Lung microvascular endothelial cell (primary cell): ENCODE results near the gene S100P. TPM values are rescaled to one million over a fixed set of nuclear protein-coding genes. Genes with fewer than 3 reads are reported as not detected.

Source experiments
- DNase-seq, 2 donors: peaks; one replicate each; pipeline versions ENCODE4 v3.0.0 to v3.0.0-alpha.2; 2010; ENCODE audit warnings: low read depth in 2 of 2
- total RNA-seq: library from RNA; depleted of rRNA; stranded (reverse); fragments of >200 nt; gene quantifications from 2 replicates; pipeline ENCODE4 v1.2.1, GENCODE V29; 2014

The S100P gene
- total RNA-seq, 1 donor from 2014 or later = 0.40 TPM

DNA sequence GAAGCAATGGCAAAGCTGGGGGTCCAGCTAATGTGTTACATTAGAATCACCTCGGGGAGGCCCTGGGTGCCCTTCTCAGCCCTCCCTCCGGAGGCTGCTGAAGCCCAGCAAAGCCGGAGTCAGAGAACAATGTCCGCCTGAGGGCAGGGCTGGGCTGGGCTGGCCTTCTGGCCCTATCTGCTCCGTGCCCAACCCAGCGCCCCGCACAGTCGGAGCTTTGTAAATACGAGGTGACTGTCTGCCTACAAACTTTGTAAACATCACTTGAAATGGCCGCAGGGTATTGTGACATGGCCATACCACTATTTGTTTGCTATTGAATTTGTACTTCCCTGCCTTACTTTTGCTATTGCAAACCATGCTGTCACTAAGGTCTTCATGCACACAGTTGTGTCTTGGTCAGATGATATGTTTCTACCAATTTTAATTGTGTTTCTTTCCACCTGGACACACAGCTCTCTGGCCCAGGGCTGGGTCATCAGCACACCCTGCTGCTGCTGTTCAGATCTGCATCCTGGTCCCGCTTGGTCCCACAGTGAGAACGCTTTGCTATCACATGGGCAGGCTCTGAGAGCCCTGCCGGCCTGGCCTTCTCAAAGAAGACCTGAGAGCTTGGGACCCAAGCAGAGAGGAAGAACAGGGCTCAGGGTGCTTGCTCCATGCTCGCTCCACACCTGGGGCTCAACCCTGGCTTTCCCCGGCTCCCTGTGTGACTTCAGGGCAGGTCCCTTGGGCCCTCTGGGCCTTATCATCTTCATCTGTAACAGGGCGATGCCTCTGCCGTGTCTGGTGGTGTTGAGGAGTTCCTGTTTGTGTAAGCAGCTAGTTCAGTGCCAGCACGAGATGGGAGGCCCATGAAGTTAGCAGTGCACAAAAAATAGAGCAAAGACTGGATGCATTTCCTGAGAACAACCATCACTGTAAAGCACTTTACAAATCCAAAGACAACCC is 2.3 kb downstream of the S100P start:
- DNase-seq = peak in 1 of 2 donors; percentile 42

- no peak for DNase-seq
Observed at GRCh38 chr4:6696611-6697010, 2.9 kb downstream of the S100P start.

GRCh38 chr4:6697131-6697530 is 3.5 kb downstream of the S100P start:
- no peak for DNase-seq

DNA sequence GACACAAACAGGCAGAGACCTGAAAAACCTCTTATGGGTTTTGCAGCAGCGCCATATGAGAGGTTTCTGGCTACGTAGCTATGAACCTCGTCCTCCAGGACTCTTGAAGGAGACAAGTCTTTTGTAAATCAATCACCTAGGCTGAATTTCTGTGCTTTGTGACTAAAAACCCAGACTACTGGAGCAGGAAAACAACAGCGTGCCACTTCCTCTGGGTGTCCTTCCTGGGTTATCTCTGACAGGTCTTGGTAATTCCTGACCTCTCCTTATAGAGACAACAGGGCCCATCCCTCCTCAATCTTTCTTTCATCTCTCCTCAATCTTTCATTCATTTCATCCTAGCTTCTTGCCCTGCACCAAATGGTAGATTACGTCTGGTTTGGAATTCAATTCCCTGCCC is 5.7 kb downstream of the S100P start:
- no peak for DNase-seq

DNA sequence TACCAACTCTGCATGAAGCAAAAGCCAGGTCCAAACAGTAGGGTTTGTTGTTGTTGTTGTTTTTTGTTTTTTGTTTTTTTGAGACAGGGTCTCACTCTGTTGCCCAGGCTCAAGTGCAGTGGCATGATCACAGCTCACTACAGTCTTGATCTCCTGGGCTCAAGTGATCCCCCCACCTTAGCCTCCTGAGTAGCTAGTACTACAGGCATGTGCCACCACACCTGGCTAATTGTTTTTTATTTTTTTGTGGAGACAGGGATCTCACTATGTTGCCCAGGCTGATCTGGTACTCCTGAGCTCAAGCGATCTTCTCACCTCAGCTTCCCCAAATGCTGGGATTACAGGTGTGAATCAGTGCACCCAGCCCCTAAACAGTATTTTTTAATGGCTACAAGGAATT is 6.2 kb downstream of the S100P start:
- no peak for DNase-seq

DNA sequence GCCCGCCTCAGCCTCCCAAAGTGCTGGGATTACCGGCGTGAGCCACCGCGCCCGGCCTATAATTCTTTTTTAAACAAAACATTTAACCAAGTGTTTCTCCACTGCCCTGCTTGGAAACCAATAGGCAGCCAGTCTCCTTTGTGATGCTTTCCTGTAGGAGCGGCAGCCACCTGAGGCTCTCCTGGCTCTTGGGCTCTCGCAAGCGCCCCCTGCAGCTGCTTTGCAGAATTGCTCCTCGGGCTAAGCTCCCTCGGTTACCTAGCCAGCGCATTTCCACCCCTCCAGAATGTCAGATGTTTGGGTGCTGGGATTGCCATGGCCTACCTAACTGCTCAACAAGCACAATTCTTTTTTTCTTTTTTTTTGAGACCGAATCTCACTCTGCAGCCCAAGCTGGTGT is 7.7 kb downstream of the S100P start:
- no peak for DNase-seq

DNA sequence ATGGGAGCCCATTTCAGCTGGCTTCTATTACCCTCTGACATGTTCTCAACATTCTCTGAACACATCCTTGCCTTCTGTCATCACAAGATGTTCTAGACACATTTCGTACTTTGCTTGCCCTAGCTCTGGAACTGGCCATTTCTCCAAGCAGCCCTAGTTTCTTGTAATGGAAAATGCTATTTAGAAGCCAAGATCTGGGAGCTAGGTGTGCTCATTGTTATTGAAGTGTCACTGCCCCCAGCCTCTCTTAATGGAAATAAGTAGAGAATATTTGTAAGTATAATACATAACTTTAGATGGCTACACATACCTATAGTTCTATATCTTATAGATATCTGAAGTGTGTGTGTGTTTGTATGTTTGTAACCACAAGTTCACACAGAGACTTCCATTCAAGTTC is 9.1 kb downstream of the S100P start:
- DNase-seq = no peak

- peak in 1 of 2 donors; percentile 33 for DNase-seq
Observed at GRCh38 chr4:6703786-6704185, 10.1 kb downstream of the S100P start.

GRCh38 chr4:6705646-6706045 is 12.0 kb downstream of the S100P start:
- DNase-seq = no peak

GRCh38 chr4:6706173-6706572 is 12.5 kb downstream of the S100P start:
- no peak for DNase-seq

- peak; percentile 98 for DNase-seq
Observed at GRCh38 chr4:6709230-6710114, 15.8 kb downstream of the S100P start, which contains the start of gene MRFAP1L1. Gene MRFAP1L1 (minus strand): TSS chr4:6709865. CDS start chr4:6709629, 236 bp downstream.

DNA sequence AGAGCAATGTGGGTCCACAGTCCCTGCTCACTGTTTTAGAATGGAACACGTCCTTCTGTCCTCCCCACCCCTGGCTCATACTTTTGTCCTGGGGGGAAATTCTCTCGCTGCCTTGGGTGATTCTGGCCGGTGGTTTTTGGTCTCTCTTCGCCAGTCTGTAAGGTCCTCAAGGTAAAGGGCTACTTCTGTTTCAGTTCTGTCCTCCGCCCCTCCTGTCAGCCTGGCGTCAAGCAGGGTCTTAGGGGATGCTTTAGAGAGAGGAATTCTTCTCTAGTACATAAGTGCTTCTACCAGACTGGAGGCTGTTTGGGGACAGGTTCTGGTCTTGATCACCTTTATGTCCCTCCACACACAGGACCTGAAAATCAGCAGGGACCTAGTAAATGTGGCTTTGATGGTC is 16.6 kb downstream of the S100P start:
- no peak for DNase-seq

DNA sequence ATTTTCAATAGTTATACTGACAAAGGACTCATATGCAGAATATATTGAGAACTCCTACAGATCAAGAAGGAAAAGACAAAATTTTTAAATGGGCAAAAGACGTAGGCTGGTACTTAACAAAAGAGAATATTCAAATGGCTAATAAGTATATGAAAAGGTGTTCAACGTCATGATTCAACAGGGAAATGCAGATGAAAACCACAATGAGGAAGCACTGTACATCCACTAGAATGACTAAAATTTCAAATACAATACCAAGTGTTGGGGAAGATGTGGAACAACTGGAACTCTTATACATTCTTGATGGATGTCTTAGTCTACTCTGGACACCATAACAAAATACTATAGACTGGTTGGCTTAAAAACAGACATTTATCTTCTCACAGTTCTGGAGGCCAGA is 17.3 kb downstream of the S100P start:
- no peak for DNase-seq

- no peak for DNase-seq
Observed at GRCh38 chr4:6714954-6715353, 21.3 kb downstream of the S100P start.

DNA sequence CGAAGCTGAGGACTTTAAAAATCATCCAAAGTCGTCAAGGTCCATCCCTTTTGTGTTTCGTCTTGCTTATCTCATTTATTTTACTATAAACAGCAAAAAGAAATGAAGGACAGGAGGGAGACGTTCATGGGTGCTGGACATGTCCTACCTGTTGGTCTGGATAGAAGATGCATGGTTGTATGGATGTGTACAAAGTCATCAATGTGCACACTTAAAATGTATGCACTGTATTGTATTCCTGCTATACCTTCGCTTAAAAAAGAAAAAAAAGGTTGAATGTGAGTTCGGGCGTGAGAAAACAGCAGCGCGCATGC is 22.0 kb downstream of the S100P start:
- no peak for DNase-seq

DNA sequence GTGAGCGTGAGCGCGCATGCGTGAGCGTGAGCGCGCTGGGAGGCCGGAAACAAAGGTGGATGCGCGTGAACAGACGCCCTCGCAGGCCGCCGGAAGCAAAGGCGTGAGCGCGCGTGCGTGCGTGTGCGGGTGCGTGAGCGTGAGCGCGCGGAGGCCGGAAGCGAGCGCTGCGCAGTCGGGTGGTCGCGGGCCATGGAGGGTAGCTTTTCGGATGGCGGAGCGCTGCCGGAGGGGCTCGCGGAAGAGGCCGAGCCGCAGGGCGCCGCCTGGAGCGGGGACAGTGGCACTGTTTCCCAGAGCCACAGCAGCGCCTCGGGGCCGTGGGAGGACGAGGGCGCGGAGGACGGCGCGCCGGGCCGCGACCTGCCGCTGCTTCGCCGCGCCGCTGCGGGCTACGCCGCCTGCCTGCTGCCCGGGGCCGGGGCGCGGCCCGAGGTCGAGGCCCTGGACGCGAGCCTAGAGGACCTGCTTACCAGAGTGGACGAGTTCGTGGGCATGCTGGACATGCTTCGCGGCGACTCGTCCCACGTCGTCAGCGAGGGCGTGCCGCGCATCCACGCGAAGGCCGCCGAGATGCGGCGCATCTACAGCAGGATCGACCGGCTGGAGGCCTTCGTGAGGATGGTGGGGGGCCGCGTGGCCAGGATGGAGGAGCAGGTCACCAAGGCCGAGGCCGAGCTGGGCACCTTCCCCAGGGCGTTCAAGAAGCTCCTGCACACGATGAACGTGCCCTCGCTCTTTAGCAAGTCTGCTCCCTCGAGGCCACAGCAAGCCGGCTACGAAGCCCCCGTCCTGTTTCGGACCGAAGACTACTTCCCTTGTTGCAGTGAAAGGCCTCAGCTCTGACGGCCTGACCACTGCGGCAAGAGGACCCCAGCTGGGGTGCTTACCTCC is 22.6 kb downstream of the S100P start, which contains the start of gene BLOC1S4:
TSS of gene BLOC1S4 (plus strand) at position 157 of the 894 bp plus-strand sequence. CDS start at position 193, 36 bp downstream.
- peak; percentile 92 to 96 for DNase-seq

GRCh38 chr4:6716958-6717655 is 23.4 kb downstream of the S100P start:
- no peak for DNase-seq

DNA sequence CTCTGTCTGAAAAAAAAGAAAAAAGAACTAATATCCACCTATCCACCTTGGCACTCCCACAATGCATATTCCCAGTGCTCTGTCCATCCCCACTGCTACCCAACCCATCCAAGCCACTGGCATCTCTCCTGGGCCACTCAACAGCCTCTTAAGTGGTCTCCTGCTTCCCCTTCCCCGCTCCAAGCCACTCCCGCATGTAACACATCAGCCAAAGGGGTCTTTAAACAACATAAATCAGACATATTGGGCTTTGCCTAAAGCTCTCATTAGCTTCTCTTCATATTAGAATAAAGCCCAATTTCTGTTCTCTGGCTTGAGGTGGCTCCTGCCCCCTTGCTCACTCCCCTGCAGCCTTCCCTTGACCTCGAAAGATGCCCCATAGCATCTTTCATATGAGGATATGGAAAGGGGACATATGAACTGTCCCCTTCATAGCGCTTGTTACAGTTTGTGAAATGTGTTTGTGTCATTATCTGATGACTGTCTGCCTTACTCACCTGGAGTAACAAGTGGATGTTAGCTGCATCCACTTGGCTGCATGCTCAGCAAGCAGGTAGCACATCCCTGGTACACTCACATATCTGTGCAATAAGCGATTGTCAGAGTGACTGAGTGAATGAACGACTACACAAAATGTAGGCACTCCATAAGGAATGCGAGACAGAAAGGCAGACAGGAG is 25.4 kb downstream of the S100P start:
- DNase-seq = no peak

DNA sequence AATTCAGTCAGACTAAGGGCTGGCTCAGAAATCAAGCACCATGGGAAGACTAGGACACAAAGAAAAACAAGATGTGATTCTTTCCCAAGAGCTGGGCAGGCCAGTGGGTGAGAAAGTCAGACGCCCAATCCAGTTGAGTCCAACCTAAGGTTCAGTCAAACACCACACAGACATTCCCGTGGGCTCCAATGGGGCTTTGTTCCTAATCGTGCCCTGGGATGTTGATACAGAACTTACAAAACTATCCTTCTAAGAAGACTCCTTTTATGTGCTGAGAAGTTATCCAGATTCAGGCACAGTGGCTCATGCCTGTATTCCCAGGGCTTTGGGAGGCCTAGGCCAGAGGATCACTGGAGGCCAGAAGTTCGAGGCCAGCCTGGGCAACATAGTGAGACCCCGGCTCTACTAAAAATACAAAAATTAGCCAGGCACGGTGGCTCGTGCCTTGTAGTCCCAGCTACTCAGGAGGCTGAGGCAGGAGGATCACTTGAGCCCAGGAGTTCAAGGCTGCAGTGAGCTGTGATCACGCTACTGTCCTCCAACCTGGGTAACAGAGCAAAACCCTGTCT is 26.0 kb downstream of the S100P start:
- no peak for DNase-seq
